Stimulated activated naive CD8-positive, alpha-beta T cell treated with anti-CD3 and anti-CD28 coated beads, Interleukin-15, Interleukin-2, amounts not matched to agents 100 U/mL and 50 U/mL, for 24 hours (primary cell): ENCODE data around the gene WBP1L.

Experiments used
- ATAC-seq: fragments of 150-1000 bp; cut with Tn5 transposase; one replicate; pipeline ENCODE4 v1.10.0; 2021
- DNase-seq: peaks from one replicate; pipeline ENCODE4 v3.0.0; 2021

Gene WBP1L

GRCh38 chr10:102779680-102780526, 36.2 kb downstream of the WBP1L start:
- no peak for ATAC-seq
- DNase-seq, result no peak

- ATAC-seq (no peak), DNase-seq (no peak)
These were observed 36.7 kb downstream of the WBP1L start for GRCh38 chr10:102780527-102780808.

- DNase-seq (no peak), ATAC-seq (no peak)
These were observed 37.6 kb downstream of the WBP1L start for GRCh38 chr10:102781090-102781920.

DNA sequence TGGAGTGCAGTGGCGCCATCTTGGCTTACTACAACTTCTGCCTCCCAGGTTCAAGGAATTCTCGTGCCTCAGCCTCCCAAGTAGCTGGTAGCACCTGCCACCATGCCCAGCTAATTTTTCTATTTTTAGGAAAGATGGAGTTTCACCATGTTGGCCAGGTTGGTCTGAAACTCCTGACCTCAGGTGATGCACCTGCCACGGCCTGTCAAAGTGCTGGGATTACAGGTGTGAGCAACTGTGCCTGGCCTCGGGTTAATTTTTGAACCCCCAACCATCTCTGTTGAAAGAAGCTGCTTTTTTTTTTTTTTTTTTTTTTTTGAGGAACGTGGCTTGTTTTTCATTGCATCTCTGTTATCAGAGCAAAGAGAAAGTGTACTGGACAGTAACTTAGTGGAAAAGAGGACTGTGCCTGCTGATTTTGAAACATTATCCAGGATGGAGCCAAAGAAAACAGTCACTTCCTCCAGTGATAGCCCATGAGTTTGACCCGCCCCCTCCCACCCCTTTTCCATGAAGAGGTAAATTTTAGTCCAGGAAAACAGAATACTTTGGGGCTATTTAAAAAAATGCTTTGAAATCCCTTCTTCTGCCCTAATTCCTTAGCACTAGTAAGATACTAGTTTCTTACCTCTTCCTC, 38.3 kb downstream of the WBP1L start:
- ATAC-seq, result no peak

DNA sequence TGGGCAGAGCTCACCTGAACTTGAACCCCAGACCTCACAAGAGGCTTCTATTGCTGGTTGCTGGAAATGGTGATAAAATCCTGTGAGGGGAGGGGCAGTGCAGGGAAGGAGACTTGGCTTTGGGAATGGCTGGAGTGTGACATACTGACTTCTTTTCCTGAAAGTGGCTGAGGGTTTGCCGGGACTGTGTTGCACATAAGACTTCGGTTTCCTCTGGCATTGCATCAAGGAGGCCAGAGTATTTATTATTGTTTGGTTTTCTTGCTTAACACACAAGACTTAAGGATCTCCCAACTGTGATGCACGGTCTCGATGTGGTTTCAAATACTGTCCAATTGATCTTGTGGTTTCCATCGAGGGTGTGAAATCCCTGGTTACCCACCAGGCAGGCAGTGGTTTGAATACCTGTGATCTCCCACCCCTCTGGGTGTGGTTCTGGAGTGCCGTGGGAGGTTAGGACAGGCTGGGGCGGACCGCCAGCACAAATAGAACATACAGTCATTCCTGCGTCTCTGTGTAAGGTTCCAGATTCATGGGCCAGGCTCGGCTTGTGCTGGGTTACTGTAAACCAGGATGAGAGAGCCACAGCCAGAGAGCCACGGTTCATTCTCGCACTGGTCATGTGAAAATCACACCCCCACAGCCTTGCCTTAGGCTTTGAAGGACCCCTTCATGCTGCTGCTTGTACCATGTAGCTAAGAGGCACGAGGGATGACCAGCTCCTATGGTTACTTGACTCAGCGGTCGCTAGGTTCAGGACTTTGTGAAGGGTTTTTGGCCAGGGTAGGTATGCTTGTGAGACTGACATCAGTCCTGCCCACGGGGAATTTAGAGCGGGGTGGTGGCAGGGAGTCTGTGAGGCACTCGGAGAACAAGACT, 39.2 kb downstream of the WBP1L start:
- no peak for ATAC-seq
- DNase-seq, result no peak

More for the DNA sequence above, 38.3 kb downstream of the WBP1L start:
- DNase-seq, result no peak

DNA sequence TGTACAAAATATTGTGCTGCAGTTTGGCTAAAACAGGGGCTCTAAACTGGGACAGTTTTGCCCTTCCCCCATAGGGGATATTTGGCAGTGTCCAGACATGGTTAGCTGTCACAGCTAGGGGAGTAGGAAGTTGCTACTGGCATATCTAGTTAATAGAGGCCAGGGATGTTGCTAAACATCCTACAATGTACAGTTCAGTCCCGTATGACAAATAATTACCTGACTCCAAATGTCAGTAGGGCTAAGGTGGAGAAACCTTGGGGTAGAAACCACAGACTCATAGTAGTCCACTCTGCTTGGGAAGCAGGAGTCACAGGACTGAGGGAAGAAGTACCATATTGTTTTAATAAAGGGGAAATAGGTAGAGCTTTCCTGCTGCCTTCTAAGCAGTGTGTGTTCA, 39.8 kb downstream of the WBP1L start:
- DNase-seq, result no peak
- ATAC-seq, result no peak

DNA sequence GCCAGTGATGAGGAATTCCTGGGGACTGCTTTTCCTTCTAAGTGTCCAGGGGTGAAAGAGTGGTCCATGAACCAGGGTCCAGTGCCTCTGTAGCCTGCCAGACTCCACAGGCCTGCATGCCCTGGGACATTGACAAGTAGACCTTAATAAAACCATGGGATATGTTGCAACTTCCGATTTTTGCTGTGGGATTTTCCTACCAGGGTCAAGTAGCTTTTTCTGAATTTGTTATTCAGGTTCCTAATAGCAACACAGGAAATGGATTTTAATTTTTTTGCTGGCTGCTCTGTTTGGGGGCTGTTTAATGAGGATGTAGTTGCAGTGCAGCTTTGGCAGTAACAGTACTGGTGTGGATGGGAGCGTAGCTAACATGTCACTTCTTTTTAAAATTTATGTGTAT, 42.1 kb downstream of the WBP1L start:
- DNase-seq (no peak), ATAC-seq (no peak)

- ATAC-seq (no peak), DNase-seq (no peak)
These were observed 48.1 kb downstream of the WBP1L start for GRCh38 chr10:102791754-102792395.

- DNase-seq (no peak), ATAC-seq (no peak)
These were observed 52.0 kb downstream of the WBP1L start for GRCh38 chr10:102795453-102796406.

DNA sequence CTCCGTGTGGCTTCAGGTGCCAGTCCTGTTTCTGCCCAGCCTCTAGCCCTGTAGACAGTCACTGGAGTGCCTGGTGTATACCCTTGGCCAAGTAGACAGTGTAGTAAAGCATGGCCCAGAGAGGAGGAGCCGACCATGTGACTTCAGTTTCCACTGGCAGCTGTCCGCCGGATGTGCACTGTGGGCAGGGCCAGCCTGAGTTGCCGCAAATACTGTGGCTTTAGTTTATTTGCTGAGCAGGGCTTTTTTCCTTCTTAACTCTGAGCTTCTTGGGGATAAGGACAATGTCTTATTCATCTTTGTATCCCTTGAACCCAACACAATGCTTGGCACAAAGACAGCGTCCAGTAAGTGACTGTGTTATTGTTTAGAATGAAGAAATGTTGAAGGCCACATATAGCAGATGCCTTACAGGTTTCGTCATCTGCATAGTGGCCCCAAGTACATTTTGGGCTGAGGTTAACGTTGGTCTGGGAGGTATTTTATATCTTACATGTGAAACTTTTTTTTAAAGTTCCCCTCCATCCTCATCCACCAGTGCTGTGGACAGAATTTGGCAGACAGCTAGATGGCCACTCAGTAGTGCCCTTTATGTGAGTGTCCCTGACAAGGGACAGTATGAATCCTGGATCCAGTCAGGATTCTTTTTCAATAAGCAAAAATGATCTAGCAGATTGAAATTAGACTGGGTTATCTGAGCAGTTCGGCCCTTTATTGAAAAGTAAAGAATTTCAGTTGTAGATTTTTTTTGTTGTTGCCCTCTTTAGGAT, 52.8 kb downstream of the WBP1L start:
- DNase-seq (peak; percentile 67), ATAC-seq (peak; percentile 97)

DNA sequence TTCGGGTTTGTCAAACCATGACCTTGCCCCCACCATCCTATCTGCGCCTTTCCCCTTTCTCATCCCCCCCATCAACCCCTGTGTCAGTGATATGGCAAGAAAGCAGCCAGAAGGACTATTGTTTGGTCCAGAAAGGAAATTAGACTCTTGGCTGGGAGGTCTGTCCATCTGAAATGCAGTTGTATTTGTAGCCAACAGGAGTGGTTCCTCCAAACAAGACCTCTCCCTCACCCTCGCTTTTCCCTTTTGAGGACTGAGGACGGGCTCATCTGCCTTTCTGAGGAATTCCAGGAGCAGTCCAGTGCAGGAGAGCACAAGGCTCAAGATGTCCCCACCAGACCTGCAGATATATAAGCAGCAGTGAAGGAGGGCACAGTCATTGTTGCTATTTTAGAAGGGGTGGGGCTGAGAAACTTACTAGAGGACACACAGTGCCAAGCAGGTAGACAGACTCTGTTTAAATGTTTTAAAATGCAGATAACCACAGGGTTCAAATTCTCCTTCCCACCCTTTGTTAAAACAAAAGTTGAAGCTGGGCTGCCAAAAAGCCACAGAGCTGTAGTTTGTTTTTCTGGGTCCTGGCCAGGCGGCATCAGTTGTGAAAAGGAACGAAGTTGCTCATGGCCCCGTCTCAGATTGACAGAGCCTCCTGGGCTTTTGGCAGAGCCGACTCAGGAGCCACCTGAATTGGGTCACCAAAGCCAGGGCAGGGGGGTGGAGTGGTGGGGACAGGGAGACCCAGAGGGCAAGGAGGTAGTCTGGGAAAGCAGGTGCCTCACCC, 56.1 kb downstream of the WBP1L start:
- DNase-seq (no peak), ATAC-seq (no peak)

GRCh38 chr10:102800611-102801335, 57.0 kb downstream of the WBP1L start:
- ATAC-seq (no peak), DNase-seq (no peak)

GRCh38 chr10:102801496-102801895, 57.7 kb downstream of the WBP1L start:
- DNase-seq (no peak), ATAC-seq (no peak)

DNA sequence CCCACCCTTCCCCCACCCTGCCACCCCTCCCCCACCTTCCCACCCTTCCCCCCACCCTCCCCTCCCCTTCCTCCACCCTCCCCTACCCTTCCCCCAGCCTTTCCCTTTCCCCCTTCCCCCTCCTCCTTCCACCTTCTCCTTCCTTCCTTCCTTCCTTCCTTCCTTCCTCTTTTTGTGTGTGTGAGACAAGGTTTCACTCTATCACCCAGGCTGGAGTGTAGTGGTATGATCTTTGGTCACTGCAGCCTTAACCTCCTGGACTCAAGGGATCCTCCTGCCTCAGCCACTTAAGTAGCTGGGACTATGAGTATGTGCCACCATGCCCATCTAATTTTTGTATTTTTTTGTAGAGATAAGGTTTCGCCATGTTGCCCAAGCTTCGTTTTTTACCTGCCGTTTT, 58.2 kb downstream of the WBP1L start:
- ATAC-seq (no peak), DNase-seq (no peak)

GRCh38 chr10:102802920-102803534, 59.3 kb downstream of the WBP1L start:
- ATAC-seq (peak; percentile 89), DNase-seq (peak; percentile 37)

DNA sequence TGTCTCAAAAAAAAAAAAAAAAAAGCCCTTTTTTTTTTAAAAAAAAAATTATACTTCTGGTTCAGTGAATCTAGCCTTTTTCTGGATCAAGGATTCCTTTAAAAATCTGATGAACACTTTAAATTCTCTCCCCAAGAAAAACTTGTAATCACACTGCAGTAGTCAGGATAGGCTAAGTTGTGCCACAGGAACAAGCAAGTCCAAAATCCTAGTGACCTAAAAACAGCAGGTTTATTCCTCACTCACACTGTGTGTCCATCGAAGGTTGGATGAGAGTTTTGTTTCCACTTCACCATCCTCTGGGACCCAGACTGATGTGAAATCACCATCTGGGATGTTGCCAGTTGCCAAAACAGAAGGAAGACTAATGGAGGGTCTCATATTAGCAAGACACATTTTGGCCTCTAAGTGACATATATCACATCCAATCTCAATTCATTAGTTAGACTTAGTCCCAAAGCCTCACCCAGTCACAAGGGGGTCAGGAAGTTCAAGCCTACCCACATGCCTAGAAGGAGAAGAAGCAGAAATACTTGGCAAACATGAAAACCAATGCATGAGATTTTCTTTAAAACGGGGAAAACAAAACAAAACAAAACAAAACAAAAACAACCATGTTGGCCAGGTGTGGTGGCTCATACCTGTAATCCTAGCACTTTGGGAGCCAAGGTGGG, 60.8 kb downstream of the WBP1L start:
- no peak for ATAC-seq

DNA sequence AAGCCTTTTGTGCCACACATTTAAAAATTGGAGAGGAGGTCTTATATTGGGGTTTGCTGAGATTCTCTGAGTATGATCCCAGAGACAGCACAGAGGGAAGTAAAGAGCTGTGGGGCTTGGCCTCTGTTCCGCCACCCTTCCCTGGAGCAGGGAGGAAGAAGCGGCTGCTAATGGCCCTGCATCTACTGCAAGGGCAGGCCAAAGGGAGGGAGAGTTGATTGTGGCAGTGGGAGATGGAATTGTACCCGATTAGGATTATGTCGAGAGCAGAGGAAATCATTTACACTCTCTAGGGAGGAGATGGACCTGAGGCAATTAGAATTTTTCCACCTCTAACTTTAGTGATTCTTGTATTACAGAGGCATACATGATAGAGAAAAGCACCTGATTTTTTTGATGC, 64.6 kb downstream of the WBP1L start:
- ATAC-seq (no peak), DNase-seq (no peak)

More for the DNA sequence above, 60.8 kb downstream of the WBP1L start:
- DNase-seq, result no peak
